Skin epidermis (tissue), 12 donors: ENCODE measurements around the gene TBC1D19.
"Not testable (repeated sequence)": the region's sequence is repeated elsewhere in the genome, so short reads cannot be mapped to it uniquely, and the experiment has no call there.

Experiments
- H3K27ac ChIP-seq, 21 experiments: fragments of 200-600 bp; sonication (generic) in 11 of 21; one replicate each; pipeline ENCODE4 v1.5.0; 2020; ENCODE audit warnings: mild to moderate bottlenecking in 3 of 21, inconsistent platforms in 2 of 21, moderate library complexity in 2 of 21
- H3K4me3 ChIP-seq, 7 experiments: fragments of 200-600 bp; sonication (generic) in 2 of 7; one replicate each; pipeline ENCODE4 v1.5.0; 2020; ENCODE audit warnings: inconsistent platforms in 2 of 7, mild to moderate bottlenecking in 2 of 7, moderate library complexity in 1 of 7

The TBC1D19 gene

GRCh38 chr4:26583865-26584652 is at the start of gene TBC1D19:
TBC1D19 (plus strand) TSS chr4:26584084; CDS start chr4:26584194, 110 bp downstream.
- Histone ChIP-seq H3K27ac (peak within 1 kb of the TSS; percentile 17 to 87 (median 76)), H3K4me3 (peak within 1 kb of the TSS; percentile 57 to 71 (median 65))

- Histone ChIP-seq H3K27ac (no peak overlapping the region), H3K4me3 (no peak overlapping the region)
Observed at GRCh38 chr4:26542991-26543390, 40.9 kb upstream of the TBC1D19 start.

- H3K4me3 ChIP-seq = no peak overlapping the region
- no peak overlapping the region for H3K27ac ChIP-seq
Observed at GRCh38 chr4:26544421-26544820, 39.5 kb upstream of the TBC1D19 start.

- not testable (repeated sequence) for H3K27ac ChIP-seq, H3K4me3 ChIP-seq
Observed at GRCh38 chr4:26548379-26548778, 35.5 kb upstream of the TBC1D19 start.

GRCh38 chr4:26557164-26557563 is 26.7 kb upstream of the TBC1D19 start:
- H3K4me3 ChIP-seq = no peak overlapping the region
- H3K27ac ChIP-seq = no peak overlapping the region

GRCh38 chr4:26558166-26558895 is 25.6 kb upstream of the TBC1D19 start:
- Histone ChIP-seq H3K27ac (peak overlapping the region in 1 of 21 experiments; percentile 27), H3K4me3 (no peak overlapping the region)

- no peak overlapping the region for H3K4me3 ChIP-seq
- H3K27ac ChIP-seq = peak overlapping the region in 1 of 21 experiments; percentile 34
Observed at GRCh38 chr4:26566133-26566532, 17.8 kb upstream of the TBC1D19 start.

GRCh38 chr4:26568446-26568994 is 15.4 kb upstream of the TBC1D19 start:
- Histone ChIP-seq H3K27ac (peak overlapping the region in 7 of 21 experiments; percentile 4 to 63 (median 31)), H3K4me3 (no peak overlapping the region)

- Histone ChIP-seq H3K4me3 (no peak overlapping the region), H3K27ac (no peak overlapping the region)
Observed at GRCh38 chr4:26570596-26570995, 13.3 kb upstream of the TBC1D19 start.

GRCh38 chr4:26573389-26573794 is 10.5 kb upstream of the TBC1D19 start:
- H3K4me3 ChIP-seq = no peak overlapping the region
- no peak overlapping the region for H3K27ac ChIP-seq

- no peak overlapping the region for H3K27ac ChIP-seq
- H3K4me3 ChIP-seq = no peak overlapping the region
Observed at GRCh38 chr4:26574563-26574962, 9.3 kb upstream of the TBC1D19 start.

- no peak overlapping the region for H3K4me3 ChIP-seq
- H3K27ac ChIP-seq = peak overlapping the region in 1 of 21 experiments; percentile 5
Observed at GRCh38 chr4:26576231-26576739, 7.6 kb upstream of the TBC1D19 start.

GRCh38 chr4:26577066-26577465 is 6.8 kb upstream of the TBC1D19 start:
- H3K27ac ChIP-seq = no peak overlapping the region
- no peak overlapping the region for H3K4me3 ChIP-seq

GRCh38 chr4:26579169-26579568 is 4.7 kb upstream of the TBC1D19 start:
- H3K27ac ChIP-seq = no peak overlapping the region

GRCh38 chr4:26581341-26581740 is 2.5 kb upstream of the TBC1D19 start:
- H3K4me3 ChIP-seq, H3K27ac ChIP-seq: not testable (repeated sequence)

More at GRCh38 chr4:26579169-26579568, 4.7 kb upstream of the TBC1D19 start:
- no peak overlapping the region for H3K4me3 ChIP-seq

- peak overlapping the region; percentile 17 to 87 (median 76) for H3K27ac ChIP-seq
Observed at GRCh38 chr4:26583538-26583864, 383 bp upstream of the TBC1D19 start.

GRCh38 chr4:26584725-26585124 is 841 bp downstream of the TBC1D19 start:
- peak overlapping the region; percentile 57 to 71 (median 65) for H3K4me3 ChIP-seq
- H3K27ac ChIP-seq = peak overlapping the region in 13 of 21 experiments; percentile 61 to 87 (median 80)

More at GRCh38 chr4:26583538-26583864, 383 bp upstream of the TBC1D19 start:
- peak overlapping the region; percentile 57 to 71 (median 65) for H3K4me3 ChIP-seq

- no peak overlapping the region for H3K27ac ChIP-seq
Observed at GRCh38 chr4:26589705-26590104, 5.8 kb downstream of the TBC1D19 start.

GRCh38 chr4:26590639-26591038 is 6.8 kb downstream of the TBC1D19 start:
- H3K4me3 ChIP-seq = no peak overlapping the region
- H3K27ac ChIP-seq = no peak overlapping the region

More at GRCh38 chr4:26589705-26590104, 5.8 kb downstream of the TBC1D19 start:
- H3K4me3 ChIP-seq = no peak overlapping the region

GRCh38 chr4:26593557-26593956 is 9.7 kb downstream of the TBC1D19 start:
- H3K27ac ChIP-seq, H3K4me3 ChIP-seq: not testable (repeated sequence)
